Activated CD8-positive, alpha-beta memory T cell treated with anti-CD3 and anti-CD28 coated beads for 1 hour (primary cell): ENCODE results near the gene MYO15B.
"Not testable (repeated sequence)": the region's sequence is repeated elsewhere in the genome, so short reads cannot be mapped to it uniquely, and the experiment has no call there.

Experiments
- DNase-seq, 2 donors: peaks; one replicate each; pipeline ENCODE4 v3.0.0-alpha.2; 2020; ENCODE audit warnings: low read depth in 1 of 2; ENCODE audit errors: extremely low read depth in 1 of 2

MYO15B gene

GRCh38 chr17:75637143-75637538, 49.5 kb downstream of the MYO15B start:
- DNase-seq, result no peak

DNA sequence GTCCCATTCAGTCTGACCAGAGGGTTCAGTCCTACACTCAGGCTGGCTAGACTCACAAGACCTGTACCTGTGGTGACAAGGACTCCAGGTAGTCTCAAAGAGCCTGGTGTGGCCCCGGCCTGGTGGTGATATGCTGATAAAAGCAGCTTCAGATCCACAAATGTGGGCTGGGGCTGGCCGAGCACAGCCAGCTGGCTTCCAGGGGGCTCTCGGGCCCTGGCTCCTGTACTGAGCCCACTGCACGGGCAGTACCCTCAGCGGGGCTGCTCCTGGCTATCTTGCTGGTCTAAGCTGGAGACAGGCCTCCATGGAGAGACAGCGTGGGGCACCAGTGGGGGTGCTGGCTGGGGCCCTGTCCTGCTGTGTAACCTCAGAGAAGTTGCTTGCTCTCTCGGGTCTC, 50.0 kb downstream of the MYO15B start:
- no peak for DNase-seq

- DNase-seq, result not testable (repeated sequence)
Measured at GRCh38 chr17:75638039-75638438, 50.4 kb downstream of the MYO15B start.

- DNase-seq, result no peak
Measured at GRCh38 chr17:75638893-75639292, 51.3 kb downstream of the MYO15B start.

- no peak for DNase-seq
Measured at GRCh38 chr17:75639327-75639726, 51.7 kb downstream of the MYO15B start.

- no peak for DNase-seq
Measured at GRCh38 chr17:75639771-75640555, 52.4 kb downstream of the MYO15B start.

DNA sequence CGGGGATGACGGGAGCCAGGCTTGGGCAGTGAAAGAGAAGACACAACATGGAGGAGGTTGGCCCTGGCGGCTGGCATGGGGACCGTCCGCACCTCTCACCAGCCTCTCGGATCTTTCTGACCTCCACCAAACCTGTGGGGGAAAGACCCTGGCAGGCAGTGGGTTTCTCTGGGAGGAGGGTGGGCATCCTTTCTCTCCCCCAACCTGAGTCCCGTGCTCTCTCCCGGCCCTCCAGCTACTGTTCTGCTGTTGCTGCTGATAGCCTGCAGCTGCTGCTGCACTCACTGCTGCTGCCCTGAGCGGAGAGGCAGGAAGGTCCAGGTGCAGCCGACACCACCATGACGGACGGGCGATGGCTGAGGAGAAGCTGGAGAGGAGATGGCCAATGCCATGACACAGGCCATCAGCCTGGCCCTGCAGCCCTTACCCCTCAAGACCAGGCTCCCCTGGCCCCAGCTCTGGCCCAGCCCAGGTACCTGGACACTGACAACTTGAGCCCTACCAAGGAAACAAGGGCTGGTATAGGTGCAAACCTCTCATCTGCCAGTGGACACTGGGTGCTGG, 53.0 kb downstream of the MYO15B start:
- DNase-seq, result no peak

DNA sequence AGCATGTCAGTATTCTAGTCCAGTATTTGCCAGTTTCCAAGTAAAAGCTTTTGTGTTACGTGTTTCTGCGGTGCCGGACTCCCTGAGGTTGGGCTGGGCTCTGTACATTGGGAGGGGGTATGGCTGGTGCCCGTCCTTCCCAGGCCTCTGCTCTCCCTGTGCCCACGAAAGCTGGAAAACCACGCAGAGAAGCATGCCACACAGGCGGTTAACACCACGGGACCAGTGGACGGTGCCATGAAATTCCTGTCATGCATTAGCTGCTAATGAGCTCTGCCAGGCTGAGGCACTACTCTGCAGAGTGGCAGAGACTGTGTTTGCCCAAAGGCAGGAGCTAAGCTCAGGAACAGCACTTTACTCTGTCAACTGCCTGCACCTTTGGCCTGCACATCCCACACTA, 53.7 kb downstream of the MYO15B start:
- no peak for DNase-seq

- no peak for DNase-seq
Measured at GRCh38 chr17:75642182-75642783, 54.7 kb downstream of the MYO15B start.

DNA sequence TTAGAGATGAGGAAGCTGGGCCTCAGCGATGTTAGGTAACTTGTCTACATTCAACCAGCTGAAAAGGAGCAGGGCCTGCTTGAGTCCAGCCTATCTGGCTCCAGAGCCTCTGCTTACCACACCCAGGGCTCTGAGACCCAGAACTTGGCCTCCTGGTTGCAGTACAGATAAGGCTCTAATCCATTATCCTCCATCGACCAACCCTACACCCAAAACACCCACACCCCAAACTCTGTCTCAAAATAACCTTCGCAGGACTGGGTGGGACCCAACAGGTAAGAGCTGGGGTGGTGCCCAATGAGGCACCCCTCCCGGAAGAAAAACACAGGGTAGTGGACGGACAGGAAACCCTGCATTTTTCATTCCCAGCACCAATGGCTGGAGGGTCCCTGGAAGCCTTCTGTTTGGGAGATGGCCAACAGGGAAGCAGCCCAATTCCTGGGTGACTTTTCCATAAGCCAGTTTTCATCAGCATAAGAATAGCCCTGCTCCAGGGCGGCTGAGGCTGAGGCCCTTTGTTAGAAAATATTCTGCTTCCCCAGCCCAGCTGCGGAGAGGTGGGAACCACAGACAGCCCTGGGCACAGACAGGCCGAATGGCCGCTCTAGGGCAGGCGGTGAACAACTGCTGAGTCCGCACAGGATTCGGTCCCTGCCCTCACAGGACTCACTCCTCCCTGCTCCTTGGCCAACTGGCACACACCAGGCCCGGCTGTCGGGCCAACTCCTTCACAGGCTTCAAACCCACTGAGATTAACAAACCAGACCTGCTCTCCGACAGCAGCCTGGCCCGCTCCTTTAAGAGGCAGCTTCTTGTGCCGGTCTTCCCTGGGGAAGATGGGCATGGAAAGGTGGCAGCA, 55.4 kb downstream of the MYO15B start:
- DNase-seq, result no peak

DNA sequence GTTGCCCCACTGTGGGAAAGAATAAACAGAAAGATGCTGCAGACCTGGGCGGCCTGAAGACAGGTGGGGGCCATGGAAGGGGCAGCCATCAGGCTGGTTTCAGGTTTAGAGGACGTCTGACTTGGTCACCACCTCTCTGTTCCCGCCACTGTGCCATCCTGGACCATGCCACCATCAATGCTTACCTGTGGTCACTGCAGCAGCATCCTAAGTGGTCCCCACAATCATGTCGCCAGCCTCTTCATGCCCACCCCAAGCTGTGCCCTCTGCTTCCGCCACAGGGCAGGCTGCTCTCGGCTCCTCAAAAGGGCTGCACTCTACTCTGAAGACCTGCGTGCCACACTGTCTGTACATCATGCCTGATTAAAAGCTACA, 56.0 kb downstream of the MYO15B start:
- no peak for DNase-seq

DNA sequence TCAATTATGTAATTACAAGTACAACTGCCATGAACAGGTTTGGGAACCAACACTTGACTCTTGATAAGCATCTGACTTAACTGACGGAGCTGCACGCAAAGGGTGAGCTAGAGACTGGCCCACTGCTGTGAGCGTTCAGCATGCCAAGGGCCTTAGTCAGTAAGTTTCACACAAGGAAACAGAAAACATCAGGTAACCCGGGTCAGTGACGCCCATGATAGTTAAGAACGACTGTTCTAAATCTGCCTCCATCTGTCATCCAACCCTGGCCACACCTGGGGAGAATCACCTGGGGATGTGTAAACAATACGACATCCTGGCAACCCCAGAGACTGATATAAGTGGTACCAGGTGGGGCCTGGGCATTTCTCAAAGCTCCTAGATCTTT, 57.9 kb downstream of the MYO15B start:
- no peak for DNase-seq

DNA sequence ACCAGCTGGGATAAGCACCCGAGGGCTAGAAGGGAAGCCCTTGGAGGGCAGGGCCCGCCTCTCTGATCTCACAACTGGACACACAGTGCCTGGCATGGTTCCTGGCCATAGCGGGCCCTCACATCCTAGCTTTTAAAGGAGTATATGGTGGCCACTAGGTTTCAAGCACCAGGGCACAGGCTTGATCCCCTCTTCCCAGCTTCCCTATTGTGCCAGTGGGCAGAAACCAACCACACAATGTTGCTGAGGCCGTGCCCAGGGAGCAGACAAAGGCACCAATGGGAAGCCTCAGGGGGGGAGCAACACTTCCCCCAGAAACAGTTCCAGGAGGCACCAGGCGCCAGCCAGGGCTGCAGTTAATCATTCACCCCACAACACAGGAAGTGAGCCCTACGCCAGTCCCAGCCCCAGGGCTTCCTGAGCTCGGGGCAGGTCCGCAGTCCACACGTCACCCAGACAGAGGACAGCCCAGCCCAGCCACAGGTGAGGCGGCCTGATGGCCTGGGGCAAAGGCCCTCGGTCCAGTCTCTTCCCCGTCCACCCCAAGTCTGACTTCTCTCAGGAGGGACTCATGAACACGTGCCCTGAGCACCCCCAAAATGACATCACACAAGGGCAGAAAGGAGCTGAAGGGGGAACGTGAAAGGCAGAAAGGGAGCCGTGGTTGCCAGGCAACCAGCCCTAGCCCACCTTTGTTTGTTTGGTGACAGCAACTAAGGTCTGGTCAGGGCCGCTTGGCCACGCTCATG, 58.5 kb downstream of the MYO15B start:
- no peak for DNase-seq

DNA sequence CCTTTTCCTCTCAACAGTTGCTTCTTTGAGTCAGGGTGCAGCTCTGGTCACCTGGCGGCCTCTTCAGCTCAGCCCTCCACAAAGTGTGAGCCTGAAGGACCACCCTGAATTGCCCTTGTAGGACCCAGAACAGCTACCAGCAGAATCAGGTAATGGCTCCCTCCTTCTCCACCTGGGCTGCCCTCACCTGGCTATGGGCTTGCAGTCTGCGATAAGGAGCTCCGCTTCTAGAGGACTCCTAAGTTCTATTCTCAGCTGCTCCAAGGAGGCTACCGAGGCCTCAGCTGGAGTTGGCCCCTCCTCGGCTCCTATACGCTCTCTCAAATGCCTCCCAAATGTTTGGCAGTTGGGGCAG, 59.0 kb downstream of the MYO15B start:
- no peak for DNase-seq

- DNase-seq, result no peak
Measured at GRCh38 chr17:75647061-75647460, 59.5 kb downstream of the MYO15B start.

GRCh38 chr17:75647921-75648320, 60.3 kb downstream of the MYO15B start:
- DNase-seq, result no peak

- no peak for DNase-seq
Measured at GRCh38 chr17:75649687-75650086, 62.1 kb downstream of the MYO15B start.

GRCh38 chr17:75650874-75651273, 63.3 kb downstream of the MYO15B start:
- DNase-seq, result no peak

- no peak for DNase-seq
Measured at GRCh38 chr17:75652341-75652740, 64.7 kb downstream of the MYO15B start.

DNA sequence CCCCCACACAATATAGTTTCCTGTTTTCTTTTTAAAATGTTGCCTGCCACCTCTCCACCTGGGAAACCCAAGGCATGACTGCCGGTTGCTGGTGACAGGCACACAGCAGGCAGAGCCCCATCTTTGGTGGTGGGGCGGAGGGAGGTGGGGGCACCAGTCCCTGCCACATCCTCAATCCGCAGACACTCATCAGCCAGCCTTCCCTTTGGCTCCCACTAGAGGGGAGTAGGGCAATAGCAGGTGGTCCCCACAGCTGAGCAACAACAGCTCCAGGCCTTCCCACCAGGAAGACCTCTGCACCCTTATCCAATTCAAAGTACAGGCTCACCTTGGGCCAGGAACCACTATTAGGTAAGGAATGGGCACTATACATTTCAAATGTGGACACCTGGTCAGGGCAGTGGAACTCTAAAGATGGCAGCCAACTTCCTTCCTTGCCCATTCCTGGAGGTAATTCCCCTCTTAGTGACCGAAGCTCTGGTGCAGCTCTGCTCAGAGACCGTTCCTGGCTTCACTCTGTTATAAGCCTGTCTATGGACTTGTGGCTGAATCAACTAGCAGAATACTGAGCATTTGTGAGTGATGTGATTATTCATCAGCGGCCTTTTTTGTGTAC, 65.4 kb downstream of the MYO15B start:
- DNase-seq, result no peak
